Kidney (tissue), 14 donors: ENCODE measurements around the gene HOXB5. TPM values are rescaled to one million over a fixed set of nuclear protein-coding genes. Genes with fewer than 3 reads are reported as not detected.

ENCODE experiments used
- DNase-seq, 5 donors: peaks; one replicate each; pipeline ENCODE4 v3.0.0-alpha.2; 2013 to 2020
- FAIRE-seq: peaks from 2 replicates; lab custom pipeline; 2012; peaks lifted over from hg19 to GRCh38; lab: Jason Lieb, UNC
- H3K27ac ChIP-seq, 2 donors: one replicate each; pipeline ENCODE4 v1.7.0; 2013; ENCODE audit warnings: low read depth in 2 of 2, low read length in 2 of 2, inconsistent platforms in 1 of 2
- H3K27me3 ChIP-seq: one replicate; pipeline ENCODE4 v1.7.1; 2013; ENCODE audit warnings: low read length, inconsistent platforms; ENCODE audit not compliant: control insufficient read depth, insufficient read depth
- H3K36me3 ChIP-seq, 3 donors: one replicate each; pipeline versions ENCODE4 v1.7.0 to v1.7.1; 2013; ENCODE audit warnings: low read length in 3 of 3, control low read depth in 1 of 3, inconsistent platforms in 1 of 3; ENCODE audit not compliant: insufficient read depth in 3 of 3, control insufficient read depth in 2 of 3
- H3K4me1 ChIP-seq, 3 donors: one replicate each; pipeline versions ENCODE4 v1.7.0 to v1.7.1; 2013; ENCODE audit warnings: low read length in 3 of 3, inconsistent platforms in 1 of 3, low read depth in 1 of 3; ENCODE audit not compliant: control insufficient read depth in 2 of 3, insufficient read depth in 2 of 3
- H3K4me3 ChIP-seq, 3 donors: one replicate each; pipeline versions ENCODE4 v1.7.0 to v1.8.1; 2013; ENCODE audit warnings: low read length in 3 of 3, control low read depth in 1 of 3, inconsistent platforms in 1 of 3
- H3K9ac ChIP-seq, 3 donors: one replicate each; pipeline versions ENCODE4 v1.7.0 to v1.7.1; 2013; ENCODE audit warnings: low read length in 3 of 3, control low read depth in 1 of 3, inconsistent platforms in 1 of 3
- H3K9me3 ChIP-seq, 3 donors: one replicate each; pipeline versions ENCODE4 v1.7.0 to v1.7.1; 2013; ENCODE audit warnings: low read length in 3 of 3, control low read depth in 1 of 3, inconsistent platforms in 1 of 3; ENCODE audit not compliant: control insufficient read depth in 2 of 3, insufficient read depth in 1 of 3
- CTCF ChIP-seq: IDR thresholded peaks from 3 replicates; pipeline ENCODE4 v1.5.1; 2012; ENCODE audit warnings: mild to moderate bottlenecking, moderate library complexity, borderline replicate concordance; ENCODE audit not compliant: insufficient read depth; ENCODE audit errors: extremely low read depth
- intact Hi-C: fragments of 100-400 bp; cut with DNase I; formaldehyde crosslinking; loops from one replicate; pipeline ENCODE4 v1.11.1; 2022
- polyA plus RNA-seq: library from polyadenylated mRNA; stranded (reverse); fragments of 350-450 nt; fragmentation: Illumina TruSeq; extraction: RNeasy Lipid Tissue Mini Kit (QIAGEN cat#74804); gene quantifications from one replicate; pipeline ENCODE4 v1.2.3, GENCODE V29; 2014; ENCODE audit warnings: low read depth, low replicate concordance; ENCODE audit not compliant: insufficient read depth
- total RNA-seq: library from RNA; stranded (reverse); fragmentation: NEBNext Ultra II Directional; extraction: Animal tissue kit (Norgen Biotek cat#: 25700); gene quantifications from one replicate; pipeline ENCODE4 v1.2.1, GENCODE V29; 2021
- donor health status: control.
- donor health status: control.
- donor health status: control.
- donor health status: control.
- donor health status: control.
- donor health status: DM: yes; HTN: yes; CAD: no.
- donor health status: Normal renal cell carcinoma (clear cell type).

Gene HOXB5
- total and polyA plus RNA-seq, 2 donors from 2014 or later: 12.3 to 27.0 TPM

GRCh38 chr17:48558831-48559121 lies 34.8 kb downstream of the HOXB5 start:
- intact Hi-C loops: no loop called here
- H3K9ac ChIP-seq: peak overlapping the region in 2 of 3 donors; percentile 29 to 68
- H3K27ac ChIP-seq: peak overlapping the region; percentile 79 to 88
- FAIRE-seq (no peak), DNase-seq (no peak)
- no peaks in the 10 kb centered on the region for H3K27me3 ChIP-seq
- no peak for TF ChIP-seq CTCF
- H3K4me1 ChIP-seq: peaks cover 36 to 61% (median 46%) of the 10 kb centered on the region in 3 donors
- H3K4me3 ChIP-seq: peak overlapping the region in 2 of 3 donors; percentile 4 to 59
- no peaks in the 10 kb centered on the region for H3K9me3 ChIP-seq
- peaks cover 0 to 6% (median 0%) of the 10 kb centered on the region in 3 donors for H3K36me3 ChIP-seq

- DNase-seq (no peak), FAIRE-seq (no peak)
- H3K36me3 ChIP-seq: peaks cover 0 to 6% (median 0%) of the 10 kb centered on the region in 3 donors
- peaks cover 33 to 61% (median 44%) of the 10 kb centered on the region in 3 donors for H3K4me1 ChIP-seq
- no peaks in the 10 kb centered on the region for H3K9me3 ChIP-seq
- TF ChIP-seq CTCF: no peak
- H3K9ac ChIP-seq: peak overlapping the region in 2 of 3 donors; percentile 29 to 68
- peak overlapping the region in 2 of 3 donors; percentile 4 to 59 for H3K4me3 ChIP-seq
- H3K27me3 ChIP-seq: no peaks in the 10 kb centered on the region
- intact Hi-C loops: no loop called here
- peak overlapping the region; percentile 63 to 88 for H3K27ac ChIP-seq
Measured at GRCh38 chr17:48558057-48558830, 35.3 kb downstream of the HOXB5 start.

- H3K27me3 ChIP-seq: no peaks in the 10 kb centered on the region
Measured at GRCh38 chr17:48556576-48557401, 36.8 kb downstream of the HOXB5 start.

More at GRCh38 chr17:48556576-48557401, 36.8 kb downstream of the HOXB5 start:
- peak overlapping the region in 2 of 3 donors; percentile 16 to 59 for H3K4me3 ChIP-seq
- DNase-seq (peak in 1 of 5 donors; percentile 67), FAIRE-seq (no peak)
- H3K9ac ChIP-seq: peak overlapping the region; percentile 3 to 68 (median 21)
- H3K9me3 ChIP-seq: no peaks in the 10 kb centered on the region
- H3K36me3 ChIP-seq: peaks cover 0 to 4% (median 0%) of the 10 kb centered on the region in 3 donors
- H3K4me1 ChIP-seq: peaks cover 23 to 46% (median 31%) of the 10 kb centered on the region in 3 donors
- H3K27ac ChIP-seq: peak overlapping the region; percentile 63 to 88
- no peak for TF ChIP-seq CTCF
- intact Hi-C loops: no loop called here
